WTC11 (cell line): ENCODE results near the gene PELI3.

Experiments used
- ATF2 ChIP-seq: sonication (generic); formaldehyde crosslinking; IDR thresholded peaks from 2 replicates; pipeline ENCODE4 v1.8.1; 2022; ENCODE audit warnings: low read depth, missing genetic modification reagents, borderline replicate concordance
- ATF3 ChIP-seq: sonication (generic); formaldehyde crosslinking; conservative IDR thresholded peaks from 2 replicates; pipeline ENCODE4 v1.8.1; 2022; ENCODE audit warnings: mild to moderate bottlenecking, missing genetic modification reagents
- E2F1 ChIP-seq: sonication (generic); formaldehyde crosslinking; IDR thresholded peaks from 2 replicates; pipeline ENCODE4 v1.8.0; 2022; ENCODE audit warnings: mild to moderate bottlenecking, missing genetic modification reagents
- NFYB ChIP-seq: sonication (generic); formaldehyde crosslinking; conservative IDR thresholded peaks from 2 replicates; pipeline ENCODE4 v1.8.0; 2022; ENCODE audit warnings: low read depth, missing genetic modification reagents

DNA sequence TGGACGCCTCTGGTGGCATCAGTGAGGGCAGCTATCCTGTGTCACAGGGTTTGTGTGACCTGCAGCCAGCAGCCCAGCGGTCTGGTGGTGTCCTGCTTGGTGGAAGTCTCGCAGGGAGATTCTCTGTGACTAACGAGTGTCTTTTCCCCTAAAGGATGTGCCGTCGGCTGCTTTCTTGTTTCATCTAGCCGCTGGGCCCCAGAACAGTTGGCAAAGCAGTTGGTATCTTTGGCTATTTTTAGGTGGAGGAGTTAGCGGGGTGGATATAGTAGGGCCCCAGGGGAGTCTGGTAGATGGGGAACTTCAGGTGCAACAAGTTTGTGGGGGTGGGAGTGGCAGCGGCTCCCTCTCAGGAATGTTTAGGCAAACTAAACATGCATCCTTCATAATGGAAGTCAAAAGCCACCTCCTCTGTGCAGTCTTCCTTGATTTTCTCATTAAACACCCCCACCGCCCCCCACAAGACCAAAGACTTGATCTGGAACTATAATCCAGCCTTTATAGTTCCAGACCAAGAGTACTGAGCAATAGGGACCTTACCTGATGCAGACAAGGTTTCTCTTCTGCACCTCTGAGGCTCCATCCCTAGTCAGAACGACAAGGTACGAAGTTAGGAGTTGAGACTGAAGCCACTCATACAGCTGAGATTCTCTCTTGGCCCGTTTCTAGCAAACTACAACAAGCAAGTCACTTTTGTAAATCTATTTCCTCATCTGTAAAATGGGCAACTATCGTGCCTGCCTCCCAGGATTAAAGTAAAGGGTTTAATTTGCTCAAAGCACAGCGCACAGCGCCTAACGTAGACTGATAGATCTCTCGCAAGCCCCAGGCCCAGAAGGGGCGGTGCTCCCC lies 1.1 kb upstream of the PELI3 start:
- no peak for TF ChIP-seq ATF3
- no peak for TF ChIP-seq E2F1 (CRISPR knock-in tag)
- TF ChIP-seq ATF2 (CRISPR knock-in tag): no peak
- TF ChIP-seq NFYB (CRISPR knock-in tag): no peak
